H9 (cell line): ENCODE data around the gene LINC01488. TPM values are rescaled to one million over a fixed set of nuclear protein-coding genes. Genes with fewer than 3 reads are reported as not detected.

Source experiments
- DNase-seq: peaks from one replicate; pipeline ENCODE4 v3.0.0-alpha.2; 2017
- H2AFZ ChIP-seq: one replicate; pipeline ENCODE4 v1.6.1; 2013; ENCODE audit warnings: mild to moderate bottlenecking, low read length, control low read depth, moderate library complexity
- H2AK5ac ChIP-seq: 2 replicates; pipeline ENCODE4 v1.6.1; 2013; ENCODE audit warnings: low read length, control low read depth, mixed read lengths; ENCODE audit not compliant: insufficient read length
- H2BK120ac ChIP-seq: one replicate; pipeline ENCODE4 v1.6.1; 2013; ENCODE audit warnings: low read depth, mild to moderate bottlenecking, low read length, control low read depth, inconsistent platforms; ENCODE audit not compliant: poor library complexity, severe bottlenecking
- H2BK12ac ChIP-seq: 2 replicates; pipeline ENCODE4 v1.6.1; 2013; ENCODE audit warnings: low read length, control low read depth, mixed read lengths, low read depth; ENCODE audit not compliant: insufficient read length
- H2BK15ac ChIP-seq: 2 replicates; pipeline ENCODE4 v1.6.1; 2013; ENCODE audit warnings: low read depth, low read length, control low read depth
- H2BK20ac ChIP-seq: one replicate; pipeline ENCODE4 v1.6.1; 2013; ENCODE audit warnings: low read depth, mild to moderate bottlenecking, low read length, control low read depth, inconsistent platforms; ENCODE audit not compliant: poor library complexity, severe bottlenecking
- H2BK5ac ChIP-seq: 2 replicates; pipeline ENCODE4 v1.6.1; 2013; ENCODE audit warnings: low read length, control low read depth, mixed read lengths; ENCODE audit not compliant: insufficient read length
- H3K14ac ChIP-seq: 2 replicates; pipeline ENCODE4 v1.6.1; 2013; ENCODE audit warnings: low read length, control low read depth; ENCODE audit not compliant: insufficient read depth
- H3K18ac ChIP-seq: 2 replicates; pipeline ENCODE4 v1.6.1; 2013; ENCODE audit warnings: low read depth, mild to moderate bottlenecking, mixed read lengths, low read length, control low read depth; ENCODE audit not compliant: insufficient read length
- H3K23ac ChIP-seq: 2 replicates; pipeline ENCODE4 v1.6.1; 2013; ENCODE audit warnings: low read length, control low read depth, mixed read lengths, low read depth; ENCODE audit not compliant: insufficient read length
- H3K23me2 ChIP-seq: 2 replicates; pipeline ENCODE4 v1.6.1; 2013; ENCODE audit warnings: low read depth, mild to moderate bottlenecking, mixed read lengths, low read length, control low read depth; ENCODE audit not compliant: insufficient read length, poor library complexity, severe bottlenecking
- H3K27ac ChIP-seq: 2 replicates; pipeline ENCODE4 v1.5.1; 2013; ENCODE audit warnings: low read length, control low read depth, mixed read lengths, low read depth; ENCODE audit not compliant: insufficient read length
- H3K27me3 ChIP-seq: 2 replicates; pipeline ENCODE4 v1.6.1; 2013; ENCODE audit warnings: low read length, control low read depth, inconsistent platforms; ENCODE audit not compliant: insufficient read depth
- H3K4ac ChIP-seq: 2 replicates; pipeline ENCODE4 v1.6.1; 2013; ENCODE audit warnings: low read depth, mild to moderate bottlenecking, control low read depth, inconsistent platforms, low read length, moderate library complexity
- H3K4me1 ChIP-seq: 2 replicates; pipeline ENCODE4 v1.6.1; 2013; ENCODE audit warnings: low read length, control low read depth, inconsistent platforms; ENCODE audit not compliant: insufficient read depth
- H3K4me2 ChIP-seq: 2 replicates; pipeline ENCODE4 v1.6.1; 2013; ENCODE audit warnings: low read length, control low read depth, mixed read lengths; ENCODE audit not compliant: insufficient read length, insufficient read depth
- H3K56ac ChIP-seq: 2 replicates; pipeline ENCODE4 v1.6.1; 2013; ENCODE audit warnings: low read depth, mild to moderate bottlenecking, mixed read lengths, low read length, control low read depth; ENCODE audit not compliant: insufficient read length
- H3K79me1 ChIP-seq: 2 replicates; pipeline ENCODE4 v1.6.1; 2013; ENCODE audit warnings: low read depth, mild to moderate bottlenecking, moderate library complexity, low read length, control low read depth, inconsistent platforms; ENCODE audit not compliant: insufficient read depth, poor library complexity, severe bottlenecking
- H3K79me2 ChIP-seq: 2 replicates; pipeline ENCODE4 v1.6.1; 2013; ENCODE audit warnings: low read length, control low read depth, inconsistent platforms; ENCODE audit not compliant: insufficient read depth
- H3K9ac ChIP-seq: 2 replicates; pipeline ENCODE4 v1.6.1; 2013; ENCODE audit warnings: low read length, control low read depth, mixed read lengths; ENCODE audit not compliant: insufficient read length; ENCODE audit errors: extremely low read depth
- H3K9me3 ChIP-seq: one replicate; pipeline ENCODE4 v1.6.1; 2013; ENCODE audit warnings: low read depth, low read length, inconsistent platforms; ENCODE audit not compliant: control insufficient read depth
- H3T11ph ChIP-seq: one replicate; pipeline ENCODE4 v1.6.1; 2013; ENCODE audit warnings: mild to moderate bottlenecking, low read length, control low read depth, inconsistent platforms
- H4K20me1 ChIP-seq: one replicate; pipeline ENCODE4 v1.6.1; 2013; ENCODE audit not compliant: control insufficient read depth, insufficient read length, insufficient read depth
- H4K5ac ChIP-seq: 2 replicates; pipeline ENCODE4 v1.6.1; 2013; ENCODE audit warnings: low read depth, mild to moderate bottlenecking, mixed read lengths, low read length, control low read depth; ENCODE audit not compliant: insufficient read length
- H4K8ac ChIP-seq: replicated peaks from 2 replicates; pipeline ENCODE4 v1.6.1; 2013; ENCODE audit warnings: low read length, control low read depth, mixed read lengths, low read depth; ENCODE audit not compliant: insufficient read length
- H4K91ac ChIP-seq: 2 replicates; pipeline ENCODE4 v1.6.1; 2013; ENCODE audit warnings: low read depth, mild to moderate bottlenecking, moderate library complexity, mixed read lengths, low read length, control low read depth; ENCODE audit not compliant: insufficient read length
- H3K27ac Mint-ChIP-seq, 3 experiments: 2 replicates in 2 of 3; 3 replicates in 1 of 3; pipeline ENCODE4 v1.8.0; 2020 to 2021; ENCODE audit warnings: mixed read lengths in 3 of 3, mild to moderate bottlenecking in 1 of 3, moderate library complexity in 1 of 3
- H3K27me3 Mint-ChIP-seq: 2 replicates; pipeline ENCODE4 v1.8.0; 2021; ENCODE audit warnings: low read depth, mild to moderate bottlenecking, moderate library complexity, mixed read lengths
- H3K36me3 Mint-ChIP-seq, 3 experiments: 2 replicates in 2 of 3; 3 replicates in 1 of 3; pipeline ENCODE4 v1.8.0; 2020 to 2021; ENCODE audit warnings: low read depth in 3 of 3, mixed read lengths in 3 of 3; ENCODE audit not compliant: insufficient read depth in 1 of 3
- H3K4me1 Mint-ChIP-seq, 2 experiments: 2 replicates each; pipeline ENCODE4 v1.8.0; 2020; ENCODE audit warnings: mixed read lengths in 2 of 2
- H3K4me3 Mint-ChIP-seq, 2 experiments: 2 replicates in 1 of 2; 3 replicates in 1 of 2; pipeline ENCODE4 v1.8.0; 2020 to 2021; ENCODE audit warnings: mild to moderate bottlenecking in 2 of 2, mixed read lengths in 2 of 2, moderate library complexity in 1 of 2
- H3K9me3 Mint-ChIP-seq, 2 experiments: 2 replicates in 1 of 2; 3 replicates in 1 of 2; pipeline ENCODE4 v1.8.0; 2020; ENCODE audit warnings: mild to moderate bottlenecking in 2 of 2, mixed read lengths in 2 of 2, moderate library complexity in 1 of 2
- WGBS: extraction: QIAGEN DNeasy Blood & Tissue Kit; methylation state at CpG from one replicate; pipeline ENCODE4 v1.1.7; 2013; ENCODE audit warnings: missing lambda C conversion rate, low lambda C conversion rate, mixed read lengths; ENCODE audit not compliant: insufficient read length; ENCODE audit errors: extremely low coverage; 5-methylcytosine and 5-hydroxymethylcytosine counted together
- total RNA-seq: library from RNA; stranded (reverse); gene quantifications from 2 replicates; pipeline ENCODE4 v1.2.1, GENCODE V29; 2021
- TF ChIP-seq, protein P1 (sequence below): fragments of 200-600 bp; sonication (generic); conservative IDR thresholded peaks from 3 replicates; pipeline ENCODE4 v1.8.0; 2021; ENCODE audit warnings: antibody characterized with exemption, mild to moderate bottlenecking

Gene LINC01488
- total RNA-seq, 1 experiment from 2014 or later = not detected

DNA sequence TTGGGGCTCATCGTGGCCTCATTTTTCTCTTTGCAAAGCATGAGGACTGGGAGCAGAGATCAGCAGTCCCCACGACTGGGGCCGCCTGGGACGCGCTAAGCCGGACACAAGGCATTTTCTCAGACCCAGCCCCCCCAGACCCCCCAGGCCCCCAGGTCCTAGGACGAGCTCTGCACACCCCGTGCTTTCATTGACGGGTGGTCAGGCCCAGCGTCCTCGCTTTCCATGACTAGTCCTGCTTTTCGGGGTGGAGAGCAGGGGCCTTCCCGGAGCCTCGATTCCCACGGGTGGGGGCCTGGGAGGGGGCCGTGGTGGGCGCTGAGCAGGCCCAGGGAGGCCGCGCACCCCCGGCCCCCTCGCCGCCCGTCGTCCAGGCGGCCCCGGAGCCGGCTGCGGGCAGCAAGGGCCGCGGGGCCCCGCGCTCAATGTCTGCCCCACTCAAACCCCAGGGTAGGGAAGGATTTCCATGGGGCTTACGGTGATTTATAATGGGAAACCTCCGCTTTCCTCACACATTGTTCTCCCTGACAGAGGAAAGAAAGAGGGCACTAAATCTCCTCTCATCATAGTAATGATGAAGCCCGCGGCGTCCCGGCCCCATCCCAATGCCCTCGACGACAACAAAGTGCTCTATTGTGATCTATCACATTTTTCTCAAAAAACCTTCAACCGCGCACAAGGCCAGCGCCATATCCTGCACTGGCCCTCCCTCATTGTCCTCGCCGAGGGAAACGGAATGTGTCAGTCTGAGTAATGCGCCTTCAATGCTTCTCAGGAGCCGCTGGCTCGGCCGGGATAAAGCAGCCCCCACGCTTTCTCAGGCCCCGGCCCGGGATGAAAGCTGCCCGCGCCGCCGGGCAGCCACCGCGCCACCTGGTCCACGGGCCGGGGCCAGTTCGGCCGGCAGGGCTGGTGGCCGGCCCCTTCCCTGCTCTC, 10.4 kb upstream of the LINC01488 start:
- no peak overlapping the region for H3K4ac ChIP-seq

More for the DNA sequence above, 10.4 kb upstream of the LINC01488 start:
- no peak overlapping the region for H3K56ac ChIP-seq
- Mint-ChIP-seq H3K4me3 (no peak overlapping the region), H3K36me3 (peaks cover 6 to 8% (median 8%) of the 10 kb centered on the region in 3 experiments; a peak in 6 of 7 replicates), H3K9me3 (peaks cover 7% of the 10 kb centered on the region in 2 experiments; a peak in 4 of 5 replicates), H3K27me3 (peaks cover 49% of the 10 kb centered on the region), H3K27ac (peak overlapping the region in 2 of 3 experiments; percentile 49 to 84; a peak in 3 of 7 replicates), H3K4me1 (peaks cover 22% of the 10 kb centered on the region in 2 experiments)
- no peak overlapping the region for H3K18ac ChIP-seq
- H3K4me1 ChIP-seq = no peaks in the 10 kb centered on the region
- H2AK5ac ChIP-seq = no peak overlapping the region
- no peaks in the 10 kb centered on the region for H3K9me3 ChIP-seq
- no peaks in the 10 kb centered on the region for H3K79me2 ChIP-seq
- H2BK5ac ChIP-seq = no peak overlapping the region
- H3K14ac ChIP-seq = no peak overlapping the region
- no peak overlapping the region for H4K8ac ChIP-seq
- H4K5ac ChIP-seq = no peak overlapping the region
- H2AFZ ChIP-seq = no peak overlapping the region
- TF ChIP-seq, protein P1, sequence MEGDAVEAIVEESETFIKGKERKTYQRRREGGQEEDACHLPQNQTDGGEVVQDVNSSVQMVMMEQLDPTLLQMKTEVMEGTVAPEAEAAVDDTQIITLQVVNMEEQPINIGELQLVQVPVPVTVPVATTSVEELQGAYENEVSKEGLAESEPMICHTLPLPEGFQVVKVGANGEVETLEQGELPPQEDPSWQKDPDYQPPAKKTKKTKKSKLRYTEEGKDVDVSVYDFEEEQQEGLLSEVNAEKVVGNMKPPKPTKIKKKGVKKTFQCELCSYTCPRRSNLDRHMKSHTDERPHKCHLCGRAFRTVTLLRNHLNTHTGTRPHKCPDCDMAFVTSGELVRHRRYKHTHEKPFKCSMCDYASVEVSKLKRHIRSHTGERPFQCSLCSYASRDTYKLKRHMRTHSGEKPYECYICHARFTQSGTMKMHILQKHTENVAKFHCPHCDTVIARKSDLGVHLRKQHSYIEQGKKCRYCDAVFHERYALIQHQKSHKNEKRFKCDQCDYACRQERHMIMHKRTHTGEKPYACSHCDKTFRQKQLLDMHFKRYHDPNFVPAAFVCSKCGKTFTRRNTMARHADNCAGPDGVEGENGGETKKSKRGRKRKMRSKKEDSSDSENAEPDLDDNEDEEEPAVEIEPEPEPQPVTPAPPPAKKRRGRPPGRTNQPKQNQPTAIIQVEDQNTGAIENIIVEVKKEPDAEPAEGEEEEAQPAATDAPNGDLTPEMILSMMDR = no peak
- H3K27me3 ChIP-seq = no peaks in the 10 kb centered on the region
- no CpG with 5 or more reads among the region's 64 CpGs for WGBS
- H3K79me1 ChIP-seq = no peaks in the 10 kb centered on the region
- no peaks in the 10 kb centered on the region for H3K23me2 ChIP-seq
- no peak overlapping the region for H2BK120ac ChIP-seq
- no peak overlapping the region for H3K4me2 ChIP-seq
- no peaks in the 10 kb centered on the region for H4K20me1 ChIP-seq
- no peak overlapping the region for H3K27ac ChIP-seq
- H2BK20ac ChIP-seq = no peak overlapping the region
- H2BK12ac ChIP-seq = no peak overlapping the region
- no peak overlapping the region for H3K23ac ChIP-seq
- no peak overlapping the region for H2BK15ac ChIP-seq
- H3T11ph ChIP-seq = no peak overlapping the region
- no peak overlapping the region for H3K9ac ChIP-seq
- DNase-seq = no peak
- no peak overlapping the region for H4K91ac ChIP-seq
